GM12891 (cell line): ENCODE results near the gene MYOM1.

Source experiments
- POLR2A ChIP-seq: IDR thresholded peaks from 2 replicates; pipeline ENCODE4 v1.6.1; 2011; ENCODE audit warnings: low read depth, low read length, control low read depth
- POLR2AphosphoS5 ChIP-seq: IDR thresholded peaks from 2 replicates; pipeline ENCODE4 v1.6.1; 2011; ENCODE audit warnings: low read depth, low read length, control low read depth

- TF ChIP-seq POLR2A = no peak
- TF ChIP-seq POLR2AphosphoS5 = no peak
Measured at GRCh38 chr18:3086871-3087270, 132.9 kb downstream of the MYOM1 start.
